Loucy (cell line): ENCODE results near the gene ARHGAP26.

Experiments used
- H2AFZ ChIP-seq: fragments of 200-600 bp; sonication (generic); 2 replicates; pipeline ENCODE4 v1.6.0; 2016; ENCODE audit warnings: antibody characterized with exemption, mild to moderate bottlenecking, low read length, moderate library complexity
- H3F3A ChIP-seq: fragments of 200-600 bp; 2 replicates; pipeline ENCODE4 v1.6.0; 2016; ENCODE audit warnings: antibody characterized with exemption, low read depth, mild to moderate bottlenecking
- H3K27me3 ChIP-seq: fragments of 200-600 bp; sonication (generic); 2 replicates; pipeline ENCODE4 v1.6.1; 2014; ENCODE audit warnings: low read length, mild to moderate bottlenecking; ENCODE audit not compliant: insufficient read depth, poor library complexity, severe bottlenecking
- H3K36me3 ChIP-seq: fragments of 200-600 bp; sonication (generic); 2 replicates; pipeline ENCODE4 v1.6.1; 2016; ENCODE audit warnings: low read length; ENCODE audit not compliant: insufficient read depth
- H3K4me1 ChIP-seq: fragments of 200-600 bp; sonication (generic); 2 replicates; pipeline ENCODE4 v1.5.1; 2014; ENCODE audit warnings: low read length, mild to moderate bottlenecking; ENCODE audit not compliant: insufficient read depth, poor library complexity, severe bottlenecking
- H3K4me2 ChIP-seq: fragments of 200-600 bp; sonication (generic); 2 replicates; pipeline ENCODE4 v1.6.0; 2014; ENCODE audit warnings: antibody characterized with exemption, low read length, low read depth, mild to moderate bottlenecking; ENCODE audit not compliant: poor library complexity, severe bottlenecking
- H3K4me3 ChIP-seq: fragments of 200-600 bp; sonication (generic); 2 replicates; pipeline ENCODE4 v1.5.1; 2014; ENCODE audit warnings: low read length, mild to moderate bottlenecking, mixed read lengths; ENCODE audit not compliant: poor library complexity, severe bottlenecking
- H3K79me2 ChIP-seq: fragments of 200-600 bp; sonication (generic); 2 replicates; pipeline ENCODE4 v1.6.1; 2014; ENCODE audit warnings: low read length; ENCODE audit not compliant: insufficient read depth
- H3K9ac ChIP-seq: fragments of 200-600 bp; sonication (generic); 2 replicates; pipeline ENCODE4 v1.6.0; 2014; ENCODE audit warnings: mild to moderate bottlenecking, low read depth, low read length, moderate library complexity; ENCODE audit not compliant: poor library complexity, severe bottlenecking
- H3K9me2 ChIP-seq: fragments of 200-600 bp; sonication (generic); replicated peaks from 2 replicates; pipeline ENCODE4 v1.6.1; 2016; ENCODE audit warnings: low read depth, low read length, mixed read lengths
- H3K9me3 ChIP-seq: fragments of 200-600 bp; sonication (generic); 2 replicates; pipeline ENCODE4 v1.6.1; 2014; ENCODE audit warnings: mild to moderate bottlenecking, antibody characterized with exemption, low read length, low read depth; ENCODE audit not compliant: insufficient read depth
- H4K20me1 ChIP-seq: fragments of 200-600 bp; sonication (generic); 2 replicates; pipeline ENCODE4 v1.6.0; 2014; ENCODE audit warnings: antibody characterized with exemption, low read length, mild to moderate bottlenecking; ENCODE audit not compliant: insufficient read depth, poor library complexity, severe bottlenecking
- EZH2phosphoT487 ChIP-seq: fragments of 200-600 bp; IDR thresholded peaks from 2 replicates; pipeline ENCODE4 v1.6.1; 2018; ENCODE audit warnings: antibody characterized with exemption, mild to moderate bottlenecking, moderate library complexity, borderline replicate concordance
- TF ChIP-seq, protein P1 (sequence below): fragments of 200-600 bp; sonication (generic); conservative IDR thresholded peaks from 2 replicates; pipeline ENCODE4 v1.5.1; 2014; ENCODE audit warnings: mild to moderate bottlenecking, antibody characterized with exemption, low read length

Gene ARHGAP26

DNA sequence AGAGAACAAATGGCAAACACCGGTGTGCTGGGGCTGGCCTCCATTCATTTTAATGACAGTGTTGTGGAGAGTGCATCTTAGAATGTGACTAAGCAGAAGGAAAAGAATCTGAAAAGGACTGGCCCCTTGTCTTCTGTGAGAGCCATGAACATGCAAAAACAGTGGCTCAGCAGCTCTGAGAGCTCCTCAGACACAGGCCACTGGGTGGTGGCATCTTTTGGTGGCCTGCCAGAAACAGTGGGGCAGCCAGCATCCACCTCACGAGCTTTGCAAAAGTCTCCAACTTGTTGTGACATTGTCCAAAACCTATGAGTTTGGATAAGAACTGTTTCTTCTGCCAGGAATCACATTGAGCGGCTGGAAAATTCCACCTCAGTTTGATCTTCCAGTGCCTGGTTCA lies 399.9 kb downstream of the ARHGAP26 start:
- H3F3A ChIP-seq = no peaks in the 10 kb centered on the region
- H3K9me2 ChIP-seq = no peaks in the 10 kb centered on the region
- no peaks in the 10 kb centered on the region for H3K9me3 ChIP-seq
- H3K36me3 ChIP-seq = no peaks in the 10 kb centered on the region
- H4K20me1 ChIP-seq = no peaks in the 10 kb centered on the region
- H3K4me1 ChIP-seq = peaks cover 5% of the 10 kb centered on the region
- no peak overlapping the region for H3K4me3 ChIP-seq
- H2AFZ ChIP-seq = no peak overlapping the region
- no peak for TF ChIP-seq EZH2phosphoT487
- TF ChIP-seq, protein P1, sequence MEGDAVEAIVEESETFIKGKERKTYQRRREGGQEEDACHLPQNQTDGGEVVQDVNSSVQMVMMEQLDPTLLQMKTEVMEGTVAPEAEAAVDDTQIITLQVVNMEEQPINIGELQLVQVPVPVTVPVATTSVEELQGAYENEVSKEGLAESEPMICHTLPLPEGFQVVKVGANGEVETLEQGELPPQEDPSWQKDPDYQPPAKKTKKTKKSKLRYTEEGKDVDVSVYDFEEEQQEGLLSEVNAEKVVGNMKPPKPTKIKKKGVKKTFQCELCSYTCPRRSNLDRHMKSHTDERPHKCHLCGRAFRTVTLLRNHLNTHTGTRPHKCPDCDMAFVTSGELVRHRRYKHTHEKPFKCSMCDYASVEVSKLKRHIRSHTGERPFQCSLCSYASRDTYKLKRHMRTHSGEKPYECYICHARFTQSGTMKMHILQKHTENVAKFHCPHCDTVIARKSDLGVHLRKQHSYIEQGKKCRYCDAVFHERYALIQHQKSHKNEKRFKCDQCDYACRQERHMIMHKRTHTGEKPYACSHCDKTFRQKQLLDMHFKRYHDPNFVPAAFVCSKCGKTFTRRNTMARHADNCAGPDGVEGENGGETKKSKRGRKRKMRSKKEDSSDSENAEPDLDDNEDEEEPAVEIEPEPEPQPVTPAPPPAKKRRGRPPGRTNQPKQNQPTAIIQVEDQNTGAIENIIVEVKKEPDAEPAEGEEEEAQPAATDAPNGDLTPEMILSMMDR = no peak
- no peak overlapping the region for H3K4me2 ChIP-seq
- H3K9ac ChIP-seq = no peak overlapping the region
- no peaks in the 10 kb centered on the region for H3K79me2 ChIP-seq
- H3K27me3 ChIP-seq = no peaks in the 10 kb centered on the region

GRCh38 chr5:143170977-143171376 lies 400.8 kb downstream of the ARHGAP26 start:
- Histone ChIP-seq H3K4me2 (no peak overlapping the region), H4K20me1 (no peaks in the 10 kb centered on the region), H2AFZ (no peak overlapping the region), H3K36me3 (no peaks in the 10 kb centered on the region), H3K4me3 (no peak overlapping the region), H3K27me3 (no peaks in the 10 kb centered on the region), H3K9me2 (no peaks in the 10 kb centered on the region), H3K4me1 (no peaks in the 10 kb centered on the region), H3K9me3 (no peaks in the 10 kb centered on the region), H3K9ac (no peak overlapping the region), H3F3A (no peaks in the 10 kb centered on the region), H3K79me2 (no peaks in the 10 kb centered on the region)
- no peak for TF ChIP-seq EZH2phosphoT487
- TF ChIP-seq, protein P1 = no peak

GRCh38 chr5:143172739-143173138 lies 402.6 kb downstream of the ARHGAP26 start:
- no peak overlapping the region for H3K4me3 ChIP-seq
- H3K9ac ChIP-seq = no peak overlapping the region
- no peak for TF ChIP-seq EZH2phosphoT487
- TF ChIP-seq, protein P1 = no peak
- H3F3A ChIP-seq = no peaks in the 10 kb centered on the region
- H4K20me1 ChIP-seq = no peaks in the 10 kb centered on the region
- H3K4me2 ChIP-seq = no peak overlapping the region
- no peaks in the 10 kb centered on the region for H3K9me3 ChIP-seq
- no peaks in the 10 kb centered on the region for H3K36me3 ChIP-seq
- no peaks in the 10 kb centered on the region for H3K79me2 ChIP-seq
- H3K9me2 ChIP-seq = no peaks in the 10 kb centered on the region
- no peaks in the 10 kb centered on the region for H3K4me1 ChIP-seq
- no peaks in the 10 kb centered on the region for H3K27me3 ChIP-seq
- no peak overlapping the region for H2AFZ ChIP-seq
